ENCODE data around the gene CLCA4.
"Not testable (repeated sequence)": the region's sequence is repeated elsewhere in the genome, so short reads cannot be mapped to it uniquely, and the experiment has no call there.

Gene CLCA4

GRCh38 chr1:86546787-86547221 lies at the start of gene CLCA4:
Gene CLCA4 (plus strand): TSS chr1:86547078. CDS start chr1:86547120, 42 bp downstream.
- DNase-seq (ENCODE audit: low read depth) = no peak
- TF ChIP-seq CTCF (IDR thresholded peaks at IDR 0.05; ENCODE audit: control insufficient read depth, insufficient read depth, low read depth, low read length, missing control alignments) = no peak
- H3K4me3 ChIP-seq (ENCODE audit: control insufficient read depth, low read depth, low read length) = no peak within 1 kb of the TSS

- DNase-seq (ENCODE audit: low read depth) = no peak
- no peak overlapping the region for H3K4me3 ChIP-seq (ENCODE audit: control insufficient read depth, low read depth, low read length)
- TF ChIP-seq CTCF (IDR thresholded peaks at IDR 0.05; ENCODE audit: control insufficient read depth, insufficient read depth, low read depth, low read length, missing control alignments) = no peak
Measured at GRCh38 chr1:86498281-86498680, 48.6 kb upstream of the CLCA4 start.

GRCh38 chr1:86499987-86500593 lies 46.8 kb upstream of the CLCA4 start:
- DNase-seq (ENCODE audit: low read depth) = no peak
- TF ChIP-seq CTCF (IDR thresholded peaks at IDR 0.05; ENCODE audit: control insufficient read depth, insufficient read depth, low read depth, low read length, missing control alignments) = peak; percentile 59
- no peak overlapping the region for H3K4me3 ChIP-seq (ENCODE audit: control insufficient read depth, low read depth, low read length)

- DNase-seq (ENCODE audit: low read depth) = no peak
- no peak overlapping the region for H3K4me3 ChIP-seq (ENCODE audit: control insufficient read depth, low read depth, low read length)
- TF ChIP-seq CTCF (IDR thresholded peaks at IDR 0.05; ENCODE audit: control insufficient read depth, insufficient read depth, low read depth, low read length, missing control alignments) = no peak
Measured at GRCh38 chr1:86500714-86501113, 46.2 kb upstream of the CLCA4 start.

GRCh38 chr1:86502125-86502646 lies 44.7 kb upstream of the CLCA4 start:
- not testable (repeated sequence) for DNase-seq (ENCODE audit: low read depth); H3K4me3 ChIP-seq (ENCODE audit: control insufficient read depth, low read depth, low read length)
- TF ChIP-seq CTCF (IDR thresholded peaks at IDR 0.05; ENCODE audit: control insufficient read depth, insufficient read depth, low read depth, low read length, missing control alignments) = peak; percentile 36

GRCh38 chr1:86502721-86503405 lies 44.0 kb upstream of the CLCA4 start:
- H3K4me3 ChIP-seq (ENCODE audit: control insufficient read depth, low read depth, low read length) = no peak overlapping the region
- DNase-seq (ENCODE audit: low read depth) = no peak
- TF ChIP-seq CTCF (IDR thresholded peaks at IDR 0.05; ENCODE audit: control insufficient read depth, insufficient read depth, low read depth, low read length, missing control alignments) = no peak
